Endothelial cell of umbilical vein (primary cell): ENCODE measurements around the gene ABCG5. TPM values are rescaled to one million over a fixed set of nuclear protein-coding genes. Genes with fewer than 3 reads are reported as not detected.

Source experiments
- BruUV-seq: library from RNA; stranded (reverse); fragments of 400-500 nt; replicated peaks from 2 replicates; lab custom pipeline; 2021; lab: Mats Ljungman, UMichigan
- CTCF ChIA-PET: fragments of 300-600, 350-600 bp; sonication (Branson Sonifier 250); formaldehyde crosslinking; loops from one replicate; lab custom pipeline; 2021; ENCODE audit warnings: antibody characterized with exemption, inconsistent platforms; lab: Charles Lee
- POLR2A ChIA-PET: fragments of 300-600, 350-600 bp; sonication (Branson Sonifier 250); formaldehyde crosslinking; loops from one replicate; lab custom pipeline; 2021; ENCODE audit warnings: antibody characterized with exemption, inconsistent platforms; lab: Charles Lee
- DNase-seq: peaks from one replicate; pipeline ENCODE4 v3.0.0-alpha.2; 2011; ENCODE audit warnings: low read depth, low spot score
- FAIRE-seq: peaks from 2 replicates; lab custom pipeline; 2011; peaks lifted over from hg19 to GRCh38; lab: Jason Lieb, UNC
- H2AFZ ChIP-seq: 2 replicates; pipeline ENCODE4 v1.6.0; 2012; ENCODE audit warnings: low read depth, low read length, control low read depth, inconsistent platforms
- H3K27ac ChIP-seq: 2 replicates; pipeline ENCODE4 v1.5.1; 2011; ENCODE audit warnings: low read depth, mild to moderate bottlenecking, control low read depth, low read length, moderate library complexity; ENCODE audit not compliant: insufficient read depth
- H3K27me3 ChIP-seq, 2 experiments: 2 replicates each; pipeline versions ENCODE4 v1.6.0 to v1.6.1; 2011; ENCODE audit warnings: low read length in 2 of 2, mixed read lengths in 1 of 2; ENCODE audit not compliant: control insufficient read depth in 2 of 2, insufficient read depth in 2 of 2
- H3K36me3 ChIP-seq, 2 experiments: 2 replicates in 1 of 2; 3 replicates in 1 of 2; pipeline ENCODE4 v1.5.1; 2011; ENCODE audit warnings: low read length in 2 of 2, mild to moderate bottlenecking in 1 of 2, moderate library complexity in 1 of 2; ENCODE audit not compliant: control insufficient read depth in 2 of 2, insufficient read depth in 2 of 2; ENCODE audit errors: extremely low read depth in 1 of 2
- H3K4me1 ChIP-seq: 3 replicates; pipeline ENCODE4 v1.5.1; 2011; ENCODE audit warnings: mild to moderate bottlenecking, low read length; ENCODE audit not compliant: control insufficient read depth, insufficient read depth; ENCODE audit errors: extremely low read depth
- H3K4me2 ChIP-seq: 2 replicates; pipeline ENCODE4 v1.6.1; 2011; ENCODE audit warnings: low read length, control low read depth, mixed read lengths; ENCODE audit not compliant: insufficient read depth
- H3K4me3 ChIP-seq, 3 experiments: fragments of 200-600 bp in 1 of 3; sonication (generic), shearing (Covaris generic) in 1 of 3; replicated peaks in 1 of 3; 2 replicates each; pipeline ENCODE4 v1.5.1; 2011 to 2016; ENCODE audit warnings: control low read depth in 3 of 3, low read length in 3 of 3, mild to moderate bottlenecking in 2 of 3, inconsistent platforms in 1 of 3, low read depth in 1 of 3, moderate library complexity in 1 of 3; ENCODE audit not compliant: insufficient read depth in 1 of 3
- H3K79me2 ChIP-seq: 2 replicates; pipeline ENCODE4 v1.6.0; 2012; ENCODE audit warnings: low read length, inconsistent platforms; ENCODE audit not compliant: control insufficient read depth, insufficient read depth
- H3K9ac ChIP-seq: replicated peaks from 2 replicates; pipeline ENCODE3; 2011; ENCODE audit warnings: low read length, control low read depth; ENCODE audit not compliant: insufficient read depth; ENCODE audit errors: extremely low read depth
- H3K9me1 ChIP-seq: replicated peaks from 3 replicates; pipeline ENCODE4 v1.6.0; 2011; ENCODE audit warnings: mild to moderate bottlenecking, low read length; ENCODE audit not compliant: control insufficient read depth, insufficient read depth; ENCODE audit errors: extremely low read depth
- H3K9me3 ChIP-seq: replicated peaks from 2 replicates; pipeline ENCODE4 v1.5.1; 2012; ENCODE audit warnings: low read length, inconsistent platforms; ENCODE audit not compliant: control insufficient read depth, insufficient read depth
- H4K20me1 ChIP-seq: replicated peaks from 2 replicates; pipeline ENCODE3; 2011; ENCODE audit warnings: mild to moderate bottlenecking, low read length; ENCODE audit not compliant: control insufficient read depth, insufficient read depth; ENCODE audit errors: extremely low read depth
- CTCF ChIP-seq, 2 donors: IDR thresholded peaks; 1 replicate in 1 of 2; 2 replicates in 1 of 2; pipeline ENCODE4 v1.5.1; 2011; ENCODE audit warnings: low read length in 2 of 2, mild to moderate bottlenecking in 2 of 2, moderate library complexity in 2 of 2, control low read depth in 1 of 2, inconsistent platforms in 1 of 2, low read depth in 1 of 2; ENCODE audit not compliant: insufficient read depth in 1 of 2; ENCODE audit errors: extremely low read depth in 1 of 2
- EZH2 ChIP-seq: IDR thresholded peaks from 2 replicates; pipeline ENCODE4 v1.6.1; 2012; ENCODE audit warnings: borderline replicate concordance, low read depth, mild to moderate bottlenecking, moderate library complexity, low read length, inconsistent platforms; ENCODE audit not compliant: severe bottlenecking
- FOS ChIP-seq: IDR thresholded peaks from 2 replicates; pipeline ENCODE4 v1.6.1; 2011; ENCODE audit warnings: mild to moderate bottlenecking, low read length, moderate library complexity, borderline replicate concordance; ENCODE audit not compliant: insufficient read depth
- JUN ChIP-seq: IDR thresholded peaks from 2 replicates; pipeline ENCODE4 v1.6.1; 2011; ENCODE audit warnings: borderline replicate concordance, low read depth; ENCODE audit not compliant: insufficient read length, insufficient read depth
- MAX ChIP-seq: IDR thresholded peaks from 2 replicates; pipeline ENCODE4 v1.6.1; 2011; ENCODE audit not compliant: insufficient read depth, insufficient read length
- MYC ChIP-seq: IDR thresholded peaks from one replicate; pipeline ENCODE4 v1.6.1; 2011; ENCODE audit warnings: mild to moderate bottlenecking, low read depth, low read length
- POLR2A ChIP-seq: IDR thresholded peaks from 2 replicates; pipeline ENCODE4 v1.6.1; 2012; ENCODE audit warnings: low read depth, mild to moderate bottlenecking, control low read depth, low read length
- POLR2AphosphoS5 ChIP-seq: IDR thresholded peaks from 2 replicates; pipeline ENCODE4 v1.6.1; 2012; ENCODE audit warnings: low read depth, mild to moderate bottlenecking, control low read depth, low read length, moderate library complexity; ENCODE audit not compliant: insufficient read depth
- dilution Hi-C: fragments of 300-500 bp; cut with MboI; formaldehyde crosslinking; loops from one replicate; pipeline ENCODE4 v1.15.0; 2019; ENCODE audit warnings: low sequenced_read_pairs; ENCODE audit not compliant: extremely low pct_ligation_motif_present
- intact Hi-C: fragments of 100-400 bp; cut with micrococcal nuclease; formaldehyde crosslinking; loops from one replicate; pipeline ENCODE4 v1.10.0; 2022
- polyA plus RNA-seq, 4 experiments: library from polyadenylated mRNA; depleted of rRNA in 3 of 4; stranded (reverse) in 3 of 4; unstranded in 1 of 4; fragments of >200 nt; gene quantifications; 2 replicates each; pipeline versions ENCODE4 v1.2.1 to v1.2.3, GENCODE V29; 2011 to 2012; ENCODE audit warnings: missing spikeins in 1 of 4
- total RNA-seq: library from RNA; stranded (reverse); gene quantifications from 2 replicates; pipeline ENCODE4 v1.2.3, GENCODE V29; 2021

ABCG5 gene
- total and polyA plus RNA-seq, 2 donors (not counting 3 experiments of a cell fraction or from before 2014, with no cell fraction given): not detected

GRCh38 chr2:43832457-43832856 is 6.2 kb downstream of the ABCG5 start:
- no TSS peak for BruUV-seq
- dilution Hi-C loops: no loop called here
- ChIA-PET POLR2A (no interaction called here), CTCF (no interaction called here)
- no peaks in the 10 kb centered on the region for H3K79me2 ChIP-seq
- no peaks in the 10 kb centered on the region for H3K9me3 ChIP-seq
- no peak for DNase-seq
- H3K4me2 ChIP-seq: no peak overlapping the region
- TF ChIP-seq MAX: no peak
- TF ChIP-seq MYC: no peak
- no peak for TF ChIP-seq POLR2A
- no peak for TF ChIP-seq CTCF (IDR thresholded peaks at IDR 0.05; ENCODE audit: extremely low read depth in 1 of 2, insufficient read depth in 1 of 2, low read depth in 1 of 2, low read length in 2 of 2)
- no peak for TF ChIP-seq JUN
- FAIRE-seq: no peak
- H2AFZ ChIP-seq: no peak overlapping the region
- no peaks in the 10 kb centered on the region for H3K36me3 ChIP-seq
- H3K27ac ChIP-seq: no peak overlapping the region
- H3K9ac ChIP-seq: no peak overlapping the region
- intact Hi-C loops: no loop called here
- H3K9me1 ChIP-seq: no peaks in the 10 kb centered on the region
- no peak overlapping the region for H3K4me3 ChIP-seq
- no peaks in the 10 kb centered on the region for H4K20me1 ChIP-seq
- no peaks in the 10 kb centered on the region for H3K4me1 ChIP-seq
- H3K27me3 ChIP-seq: peaks cover 9 to 22% of the 10 kb centered on the region in 2 experiments

- Histone ChIP-seq H3K9me3 (no peaks in the 10 kb centered on the region), H3K79me2 (no peaks in the 10 kb centered on the region), H4K20me1 (no peaks in the 10 kb centered on the region), H3K4me1 (no peaks in the 10 kb centered on the region), H3K36me3 (no peaks in the 10 kb centered on the region), H3K4me2 (peak overlapping the region; percentile 1), H2AFZ (peak overlapping the region; percentile 36), H3K4me3 (no peak overlapping the region), H3K9ac (no peak overlapping the region), H3K9me1 (no peaks in the 10 kb centered on the region), H3K27ac (no peak overlapping the region), H3K27me3 (peaks cover 9 to 22% of the 10 kb centered on the region in 2 experiments)
- ChIA-PET POLR2A (no interaction called here), CTCF (no interaction called here)
- TF ChIP-seq POLR2A (no peak), EZH2 (peak; percentile 33), CTCF (IDR thresholded peaks at IDR 0.05; ENCODE audit: extremely low read depth in 1 of 2, insufficient read depth in 1 of 2, low read depth in 1 of 2, low read length in 2 of 2) (no peak), MYC (no peak), POLR2AphosphoS5 (no peak), FOS (no peak), MAX (no peak)
- dilution Hi-C loops (no loop called here), intact Hi-C loops (no loop called here)
- FAIRE-seq (no peak), DNase-seq (no peak)
- no TSS peak for BruUV-seq
Measured at GRCh38 chr2:43831543-43832294, 6.9 kb downstream of the ABCG5 start.
